GM12872 (cell line): ENCODE results near the gene CAMTA1.

Experiments used
- CTCF ChIP-seq: IDR thresholded peaks from 3 replicates; pipeline ENCODE4 v1.5.1; 2011; ENCODE audit warnings: low read depth, mild to moderate bottlenecking, low read length, moderate library complexity; ENCODE audit not compliant: insufficient read depth

CAMTA1 gene

GRCh38 chr1:7062346-7063061, 277.2 kb downstream of the CAMTA1 start:
- no peak for TF ChIP-seq CTCF

- TF ChIP-seq CTCF: no peak
Measured at GRCh38 chr1:7063981-7064380, 278.7 kb downstream of the CAMTA1 start.

GRCh38 chr1:7068552-7068951, 283.3 kb downstream of the CAMTA1 start:
- TF ChIP-seq CTCF: no peak

GRCh38 chr1:7069931-7070330, 284.7 kb downstream of the CAMTA1 start:
- TF ChIP-seq CTCF: no peak

- TF ChIP-seq CTCF: peak; percentile 95
Measured at GRCh38 chr1:7070389-7071029, 285.3 kb downstream of the CAMTA1 start.

- TF ChIP-seq CTCF: no peak
Measured at GRCh38 chr1:7076117-7076516, 290.9 kb downstream of the CAMTA1 start.

GRCh38 chr1:7076572-7076971, 291.3 kb downstream of the CAMTA1 start:
- no peak for TF ChIP-seq CTCF
